ELF-1 (cell line): Measurements from ENCODE around the gene SLC66A2.
"Not testable (repeated sequence)": the region's sequence is repeated elsewhere in the genome, so short reads cannot be mapped to it uniquely, and the experiment has no call there.

Source experiments
- DNase-seq: peaks from one replicate; pipeline ENCODE4 v3.0.0-alpha.2; 2016; ENCODE audit warnings: low read depth, low spot score

SLC66A2 gene

DNA sequence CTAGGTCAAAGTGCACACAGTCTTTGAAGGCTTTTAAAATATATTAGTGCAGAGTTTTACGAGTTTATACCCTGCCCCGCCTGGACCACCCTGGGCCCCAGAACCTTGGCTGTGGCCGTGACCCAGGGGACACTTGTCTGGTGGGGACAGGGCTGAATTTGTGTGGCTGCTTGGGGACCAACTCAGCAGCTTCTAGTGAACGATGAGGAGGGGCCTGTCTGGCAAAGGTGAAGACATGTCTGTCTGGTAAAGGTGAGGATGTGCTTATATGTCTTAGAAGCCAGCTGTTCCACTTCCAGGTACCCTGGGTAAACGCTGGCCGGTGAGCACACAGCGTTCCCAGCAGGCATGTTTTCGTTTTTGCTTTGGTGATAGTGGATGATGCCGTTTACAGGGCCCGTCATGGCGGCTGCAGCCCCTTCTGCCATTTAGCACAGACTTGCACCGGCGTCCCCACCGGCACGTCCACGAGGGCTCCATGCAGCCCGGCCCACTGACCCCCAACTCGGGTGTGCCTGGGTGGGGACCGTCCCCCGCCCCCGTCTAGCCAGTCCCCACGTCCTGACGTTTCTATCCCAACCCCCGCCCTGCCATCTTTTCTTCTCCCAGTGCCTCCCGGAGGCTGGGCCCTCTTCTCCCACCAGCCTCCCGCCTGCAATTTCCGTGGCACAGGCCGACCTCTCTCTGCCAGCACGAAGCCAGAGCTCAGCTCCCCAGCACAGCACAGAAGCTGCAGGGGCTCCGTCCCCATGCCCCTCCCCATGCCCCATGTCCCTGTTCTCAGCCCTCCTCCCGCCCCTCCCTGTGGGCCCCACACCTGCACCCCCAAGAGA lies 67.8 kb downstream of the SLC66A2 start:
- no peak for DNase-seq

DNA sequence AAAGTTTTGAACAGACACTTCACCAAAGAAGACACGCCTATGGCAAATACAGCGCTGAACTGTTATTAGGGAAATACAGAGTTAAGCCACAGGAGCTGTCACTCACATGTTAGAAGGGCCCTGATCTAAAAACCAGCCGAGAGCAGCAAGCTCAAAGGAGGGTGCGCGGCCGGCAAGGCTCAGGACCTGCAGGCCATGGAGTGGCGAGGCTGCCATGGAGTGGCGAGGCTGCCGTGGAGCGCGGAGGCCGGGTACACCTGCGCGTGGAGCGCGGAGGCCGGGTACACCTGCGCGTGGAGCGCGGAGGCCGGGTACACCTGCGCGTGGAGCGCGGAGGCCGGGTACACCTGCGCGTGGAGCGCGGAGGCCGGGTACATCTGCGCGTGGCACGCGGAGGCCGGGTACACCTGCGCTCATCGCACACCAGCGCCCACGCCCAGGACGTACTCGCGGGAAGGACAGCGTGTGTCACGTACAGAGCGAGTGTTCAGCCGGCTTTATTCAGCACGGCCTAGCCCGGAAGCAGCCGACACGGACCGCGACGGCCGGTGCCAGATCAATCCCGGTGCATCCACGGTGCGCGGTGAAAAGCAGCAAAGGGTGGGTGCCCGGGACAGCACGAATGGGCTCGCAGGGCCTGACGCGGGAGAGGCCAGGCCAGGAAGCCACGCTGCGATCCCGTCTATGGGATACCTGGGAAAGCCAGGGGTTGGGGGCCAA lies 68.8 kb downstream of the SLC66A2 start:
- DNase-seq: no peak

DNA sequence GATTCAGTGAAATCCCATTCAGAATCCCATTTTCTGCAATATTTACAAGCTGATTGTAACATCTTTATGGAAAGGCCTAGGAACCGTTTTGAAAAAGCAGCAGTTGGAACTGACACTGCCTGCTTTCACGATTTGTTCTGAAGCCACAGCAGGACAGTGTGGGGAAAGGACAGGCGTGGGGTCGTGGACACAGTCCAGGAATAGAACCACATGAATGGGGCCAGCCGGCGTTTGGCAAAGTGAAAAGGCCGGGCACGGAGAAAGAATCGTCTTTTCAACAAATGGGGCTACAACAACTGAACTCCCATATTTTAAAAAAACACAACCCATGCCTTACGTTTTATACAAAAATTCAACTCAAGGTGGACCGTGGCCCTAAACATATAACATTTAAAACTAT lies 69.8 kb downstream of the SLC66A2 start:
- no peak for DNase-seq

DNA sequence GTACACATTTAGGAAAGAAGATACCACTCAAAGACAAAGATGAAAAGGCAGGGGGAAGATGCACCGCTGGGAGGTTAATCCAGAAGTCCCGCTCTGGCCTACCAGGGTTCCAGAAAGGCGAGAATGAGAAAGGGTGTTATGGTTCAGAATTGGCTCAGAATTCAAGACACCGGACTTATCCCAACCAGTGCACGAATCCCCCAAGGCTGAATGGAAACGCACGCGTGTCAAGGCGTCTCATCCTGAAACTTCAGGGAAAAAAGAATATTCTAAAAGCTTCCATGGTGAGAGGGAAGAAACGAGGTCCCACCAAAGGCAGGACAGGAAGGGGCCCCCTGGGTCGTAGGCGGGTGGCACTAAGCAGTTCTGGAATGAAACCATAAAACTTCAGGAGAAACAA lies 71.9 kb downstream of the SLC66A2 start:
- DNase-seq: no peak

DNA sequence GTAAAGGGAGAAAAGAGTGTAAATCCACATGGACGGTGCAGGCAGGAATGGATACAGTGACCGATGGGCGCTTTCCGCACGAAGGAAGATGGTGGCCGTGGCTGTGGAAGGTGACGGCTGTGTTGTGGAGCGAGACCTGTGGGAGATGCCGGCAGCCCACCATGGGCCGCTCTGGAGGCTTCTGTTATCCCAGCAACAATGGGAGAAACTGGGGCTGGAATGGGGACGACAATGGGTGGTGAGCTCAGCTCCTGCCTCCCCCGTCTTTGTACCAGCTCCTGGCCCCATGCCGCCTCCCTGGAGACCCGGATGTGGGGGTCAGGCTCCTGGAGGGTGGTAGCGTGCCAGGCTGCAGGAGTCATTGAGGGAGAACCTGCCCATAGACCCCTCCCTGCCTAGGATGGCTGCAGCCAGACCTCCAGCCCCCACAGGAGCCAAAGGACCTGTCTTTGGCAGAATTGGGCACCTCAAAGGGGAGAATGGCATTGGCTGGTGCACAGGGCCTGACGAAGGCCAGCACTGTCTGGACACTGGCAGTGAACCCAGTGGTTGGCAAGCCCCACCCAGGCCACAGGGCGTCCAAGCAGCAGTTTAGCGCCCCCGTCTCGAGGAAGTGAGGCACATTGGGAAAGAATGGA lies 72.6 kb downstream of the SLC66A2 start:
- no peak for DNase-seq

DNA sequence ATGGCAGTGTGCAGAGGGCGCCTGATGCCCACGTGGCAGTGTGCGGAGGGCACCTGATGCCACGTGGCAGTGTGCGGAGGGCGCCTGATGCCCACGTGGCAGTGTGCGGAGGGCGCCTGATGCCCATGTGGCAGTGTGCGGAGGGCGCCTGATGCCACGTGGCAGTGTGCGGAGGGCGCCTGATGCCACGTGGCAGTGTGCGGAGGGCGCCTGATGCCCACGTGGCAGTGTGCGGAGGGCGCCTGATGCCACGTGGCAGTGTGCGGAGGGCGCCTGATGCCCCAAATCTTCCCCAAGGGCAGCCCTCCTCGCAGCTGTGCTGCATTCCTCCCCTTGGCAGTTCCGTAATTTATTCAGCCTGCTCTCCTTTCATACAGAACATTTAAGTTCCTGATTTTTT lies 73.2 kb downstream of the SLC66A2 start:
- DNase-seq: not testable (repeated sequence)

DNA sequence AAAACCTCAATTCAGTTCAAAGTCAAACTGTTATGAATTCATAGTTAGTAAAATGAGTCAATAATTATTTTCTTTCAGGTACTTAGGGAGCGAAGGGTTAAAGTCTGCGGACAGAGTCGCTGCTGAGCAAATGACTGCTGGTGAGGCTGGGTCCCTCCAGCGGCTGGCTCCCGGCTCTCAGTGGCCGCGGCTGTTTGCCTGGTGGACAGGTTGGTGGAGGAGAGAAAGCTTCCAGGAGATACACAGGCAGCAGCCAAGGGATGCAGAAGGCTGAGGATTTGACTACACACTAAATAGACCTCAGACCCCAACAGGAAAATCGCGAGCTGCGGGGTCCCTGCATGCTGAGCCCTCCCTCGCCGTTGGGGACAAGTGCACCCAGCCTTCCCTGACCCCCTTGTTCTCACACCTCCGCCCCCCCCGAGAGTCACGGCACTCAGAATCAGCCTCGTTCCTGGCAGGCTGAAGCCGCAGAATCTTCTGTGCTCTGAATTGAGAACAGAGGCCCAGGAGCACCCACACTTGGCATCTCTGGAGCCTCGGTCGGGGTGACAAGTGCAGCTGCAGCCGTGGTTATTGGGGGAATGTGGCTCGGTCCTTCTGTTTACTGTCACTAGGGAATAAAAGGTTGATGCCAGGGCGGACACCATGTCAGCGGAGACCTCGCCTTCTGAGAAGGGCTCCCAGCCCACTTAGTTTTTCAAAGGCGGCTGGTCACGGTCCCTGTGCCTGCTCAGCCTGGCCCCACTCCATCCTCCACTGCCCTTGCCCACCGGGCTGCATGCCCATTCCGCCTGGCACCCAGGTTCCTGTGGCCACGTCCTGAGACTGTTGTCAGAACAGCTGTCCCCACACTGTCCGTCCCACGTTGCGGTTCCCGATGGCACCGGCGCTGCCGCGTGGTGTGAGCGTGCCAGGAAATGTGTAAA lies 74.0 kb downstream of the SLC66A2 start:
- peak; percentile 50 for DNase-seq

DNA sequence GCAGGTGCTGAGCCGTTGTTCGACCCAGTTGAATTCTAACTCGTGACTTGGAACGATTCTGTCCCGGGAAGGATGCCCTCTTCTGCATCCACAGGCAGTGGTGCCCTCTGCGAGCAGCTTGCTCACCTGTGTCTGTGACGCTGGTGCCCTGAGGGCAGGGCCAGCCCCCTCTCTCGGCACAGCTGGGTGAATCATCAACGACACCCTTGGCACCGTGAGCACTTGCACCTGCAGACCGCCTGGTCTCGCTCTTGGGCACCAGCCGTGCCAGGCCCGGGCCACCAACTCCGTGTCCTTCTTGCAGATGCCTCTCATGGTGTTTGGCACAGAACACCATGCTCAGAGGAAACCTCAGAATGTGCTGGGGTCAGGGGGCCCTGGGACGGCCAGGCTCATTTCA lies 75.0 kb downstream of the SLC66A2 start:
- DNase-seq: no peak

DNA sequence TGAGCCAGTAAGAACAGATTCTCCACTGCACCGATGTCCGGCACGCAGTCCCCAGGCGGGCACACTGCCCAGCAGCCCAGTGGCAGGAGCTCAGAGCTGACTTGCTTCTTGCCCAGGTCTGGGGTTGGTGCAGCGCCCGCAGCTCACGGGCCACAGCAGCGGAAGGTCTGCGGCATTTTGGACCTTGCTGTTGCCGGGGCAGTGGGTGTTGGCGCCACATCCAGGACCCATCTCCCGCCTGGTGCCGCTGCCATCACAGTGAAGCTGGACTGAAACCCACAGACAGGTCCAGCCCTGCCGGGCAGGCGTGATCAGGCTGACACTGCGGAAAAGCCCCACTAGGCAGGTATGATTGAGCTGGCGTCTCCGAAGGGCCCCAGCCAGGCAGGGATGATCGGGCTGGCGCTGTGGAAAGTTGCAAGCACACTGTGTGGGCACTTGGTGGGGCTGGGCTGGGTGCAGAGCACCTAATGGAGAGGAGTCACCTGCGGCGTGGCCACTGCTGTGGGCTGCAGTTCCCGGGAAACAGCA lies 75.5 kb downstream of the SLC66A2 start:
- no peak for DNase-seq

DNA sequence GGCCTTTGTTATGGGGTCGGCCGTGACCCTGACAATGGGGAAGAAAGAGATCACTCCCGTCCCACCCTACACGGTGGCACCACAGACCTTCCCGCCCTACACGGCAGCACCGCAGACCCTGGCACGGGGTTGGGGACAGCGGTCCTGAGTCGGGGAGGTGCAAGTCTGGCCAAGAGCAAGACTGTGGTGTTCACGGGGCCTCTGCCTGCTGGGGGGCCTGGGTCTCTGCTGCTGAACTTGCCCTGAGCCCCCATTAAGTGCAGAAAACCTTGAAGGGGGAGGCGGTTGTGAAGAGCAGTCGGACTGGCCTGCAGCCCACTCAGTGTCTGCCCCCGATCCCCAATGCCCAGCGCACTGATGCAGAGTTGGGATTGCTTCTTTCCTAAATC lies 75.9 kb downstream of the SLC66A2 start:
- DNase-seq: no peak

DNA sequence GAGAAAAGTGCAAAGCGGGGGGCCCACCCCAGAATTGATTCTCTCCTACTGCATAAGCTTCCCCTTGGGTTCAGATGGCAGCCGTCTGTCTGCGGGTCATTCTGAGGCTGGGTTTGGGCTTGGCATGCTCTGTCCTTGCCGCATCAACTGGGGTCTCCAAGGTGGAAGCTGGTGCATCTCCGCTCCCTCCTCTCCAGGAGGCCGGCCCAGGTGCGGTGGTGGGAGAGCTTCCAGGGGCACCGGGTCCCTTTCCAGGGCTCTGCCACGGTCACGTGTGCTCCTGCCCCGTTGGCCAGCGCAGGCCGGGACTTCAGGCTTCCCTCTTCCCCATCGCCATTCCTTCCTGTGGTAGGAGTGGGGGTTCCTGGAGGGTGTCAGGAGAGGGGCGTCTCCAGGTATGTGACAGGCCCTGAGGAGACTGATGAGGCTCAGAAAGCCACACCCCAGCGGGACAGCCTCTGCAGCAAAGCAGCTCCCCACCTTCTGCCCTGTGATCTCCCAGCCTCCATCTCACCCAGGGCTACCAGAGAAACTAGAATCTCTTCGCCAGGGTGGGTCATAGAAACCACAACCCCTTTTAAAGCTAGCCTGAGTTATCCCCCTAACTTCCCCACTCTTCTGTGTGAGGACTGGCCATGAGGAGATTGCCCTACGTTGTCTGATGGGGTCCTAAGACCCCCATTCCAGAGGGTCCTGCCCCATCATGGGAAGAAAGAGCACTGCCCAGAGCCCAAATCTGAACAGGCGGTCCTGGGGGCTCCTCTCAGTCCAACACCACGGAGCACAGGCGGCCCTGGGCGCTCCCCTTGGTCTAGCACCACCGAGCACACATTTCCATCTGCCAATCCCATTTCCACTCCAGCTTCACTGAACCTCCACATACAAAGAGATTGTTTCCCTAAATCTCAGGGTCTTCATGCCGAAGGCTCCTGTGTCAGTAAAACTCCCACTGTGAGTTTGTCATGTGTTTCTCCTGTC lies 76.6 kb downstream of the SLC66A2 start:
- no peak for DNase-seq

DNA sequence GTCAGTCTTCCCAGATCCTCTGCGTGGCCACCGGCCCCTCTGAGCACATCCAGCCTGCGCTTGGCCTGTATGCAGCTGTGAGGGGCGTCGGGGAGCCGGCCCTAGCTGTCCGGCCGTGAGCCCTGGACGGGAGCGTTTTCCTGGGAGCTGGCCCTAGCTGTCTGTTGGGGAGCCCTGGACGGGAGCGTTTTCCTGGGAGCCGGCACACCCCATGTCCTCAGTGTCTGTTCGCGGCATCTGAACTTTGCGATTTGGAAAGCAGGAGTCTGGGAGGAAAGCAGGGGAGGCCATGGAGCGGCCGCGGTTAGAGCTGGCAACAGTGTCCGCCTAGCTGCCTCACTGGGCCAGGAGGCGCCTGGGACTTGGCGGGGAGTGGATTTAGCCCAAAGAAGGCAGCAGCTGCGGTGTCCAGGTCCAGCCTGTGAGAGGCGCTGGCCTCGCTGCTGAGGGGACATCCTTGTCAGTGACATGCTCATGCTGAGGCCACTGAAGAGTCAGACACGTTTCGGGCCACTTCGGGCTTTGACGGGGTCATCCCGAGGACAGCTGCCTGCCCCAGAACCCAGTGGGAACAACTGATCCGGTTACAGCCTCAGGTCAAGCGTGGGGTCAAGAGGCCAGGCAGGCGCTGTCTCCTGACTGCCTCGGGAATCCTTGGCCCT lies 77.9 kb downstream of the SLC66A2 start:
- DNase-seq: peak; percentile 56

DNA sequence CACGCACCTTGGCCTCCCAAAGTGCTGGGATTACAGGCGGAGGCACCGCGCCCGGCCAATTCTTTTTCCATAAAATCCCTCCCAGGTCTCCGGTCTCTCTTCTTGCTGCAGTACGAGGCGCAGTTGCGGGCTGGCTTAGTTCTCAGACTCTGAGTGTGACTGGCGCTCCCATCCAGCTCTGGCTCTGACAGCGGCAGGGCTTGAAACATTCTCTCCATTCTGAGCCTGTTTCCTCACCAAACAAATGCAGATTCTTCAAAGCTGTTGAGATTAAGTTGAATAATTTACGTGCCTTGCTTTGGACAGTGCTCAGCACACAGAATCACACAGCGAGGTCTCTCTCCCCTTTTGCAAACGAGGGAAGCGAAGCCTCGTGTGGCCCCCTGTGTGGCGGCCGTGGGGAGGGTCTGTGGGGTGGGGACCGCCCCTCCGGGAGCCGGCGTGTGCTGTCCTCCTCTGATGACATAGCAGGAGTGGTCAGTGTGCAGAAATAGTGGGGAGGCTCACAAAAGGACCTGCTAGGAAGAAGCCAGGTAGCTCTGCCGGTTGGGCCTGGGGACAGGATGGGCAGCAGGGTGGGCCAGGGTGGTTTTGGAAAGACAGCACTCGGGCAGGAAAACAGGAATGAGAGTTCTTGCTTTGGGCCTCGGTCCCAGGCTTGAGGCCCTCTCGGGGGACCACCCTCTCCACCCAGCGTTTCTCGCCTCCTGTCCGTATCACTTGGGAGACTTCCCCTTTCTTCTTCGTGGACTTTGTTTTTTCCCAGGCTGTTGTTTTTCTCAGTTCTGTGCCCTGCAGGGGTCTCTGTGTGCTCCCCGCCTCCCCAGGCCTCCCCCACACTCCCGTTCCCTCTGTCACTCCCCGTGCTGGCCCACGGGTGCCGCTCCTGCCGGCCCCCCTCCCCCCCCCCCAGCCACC lies 78.7 kb downstream of the SLC66A2 start:
- peak; percentile 47 for DNase-seq

DNA sequence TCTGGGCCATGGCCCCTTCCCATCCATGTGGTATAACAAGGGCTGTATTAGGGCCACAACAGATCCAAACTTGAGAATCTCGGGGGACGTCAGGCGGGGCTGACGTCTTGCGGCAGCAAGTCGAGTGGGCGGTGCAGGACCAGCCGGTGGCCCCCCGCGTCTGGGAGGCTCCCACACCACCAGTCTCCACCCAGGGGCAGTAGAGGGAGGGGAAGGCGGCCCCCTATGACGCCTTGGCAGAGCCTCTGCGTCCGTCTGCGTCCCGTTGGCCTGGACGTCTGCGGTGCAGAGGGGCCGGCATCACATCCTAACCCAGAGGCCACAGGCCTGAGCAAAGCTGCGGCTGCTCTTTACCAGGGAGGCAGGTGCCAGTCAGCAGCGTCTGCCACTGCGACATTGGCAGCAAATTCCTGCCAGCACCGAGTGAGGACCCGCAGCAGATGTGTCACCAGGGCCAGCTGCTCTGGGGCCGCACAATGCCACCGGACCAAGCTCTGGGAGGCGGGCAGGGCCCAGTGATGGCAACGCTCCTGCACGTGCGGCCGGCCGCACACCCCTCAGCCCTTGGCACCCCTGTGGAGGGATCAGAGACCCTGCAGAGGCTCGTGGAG lies 79.9 kb downstream of the SLC66A2 start:
- no peak for DNase-seq

DNA sequence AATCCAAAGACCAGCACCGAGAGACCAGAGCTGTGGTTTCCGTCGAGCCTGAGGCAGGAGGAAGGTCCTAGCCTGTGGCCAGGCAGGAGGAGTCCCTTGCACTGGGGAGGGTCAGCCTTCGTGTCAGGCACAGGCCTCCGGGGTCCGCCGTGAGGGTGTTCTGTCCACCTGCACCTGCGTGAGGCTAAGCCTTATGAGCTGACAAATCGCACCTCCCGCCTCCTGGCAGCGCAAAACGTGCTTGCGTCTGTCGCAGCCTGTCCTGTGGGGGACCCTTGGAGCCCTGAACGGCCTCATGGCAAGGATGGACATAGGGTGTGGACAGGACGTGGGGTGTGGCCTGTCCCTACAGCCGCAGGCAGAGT lies 80.4 kb downstream of the SLC66A2 start:
- DNase-seq: no peak

DNA sequence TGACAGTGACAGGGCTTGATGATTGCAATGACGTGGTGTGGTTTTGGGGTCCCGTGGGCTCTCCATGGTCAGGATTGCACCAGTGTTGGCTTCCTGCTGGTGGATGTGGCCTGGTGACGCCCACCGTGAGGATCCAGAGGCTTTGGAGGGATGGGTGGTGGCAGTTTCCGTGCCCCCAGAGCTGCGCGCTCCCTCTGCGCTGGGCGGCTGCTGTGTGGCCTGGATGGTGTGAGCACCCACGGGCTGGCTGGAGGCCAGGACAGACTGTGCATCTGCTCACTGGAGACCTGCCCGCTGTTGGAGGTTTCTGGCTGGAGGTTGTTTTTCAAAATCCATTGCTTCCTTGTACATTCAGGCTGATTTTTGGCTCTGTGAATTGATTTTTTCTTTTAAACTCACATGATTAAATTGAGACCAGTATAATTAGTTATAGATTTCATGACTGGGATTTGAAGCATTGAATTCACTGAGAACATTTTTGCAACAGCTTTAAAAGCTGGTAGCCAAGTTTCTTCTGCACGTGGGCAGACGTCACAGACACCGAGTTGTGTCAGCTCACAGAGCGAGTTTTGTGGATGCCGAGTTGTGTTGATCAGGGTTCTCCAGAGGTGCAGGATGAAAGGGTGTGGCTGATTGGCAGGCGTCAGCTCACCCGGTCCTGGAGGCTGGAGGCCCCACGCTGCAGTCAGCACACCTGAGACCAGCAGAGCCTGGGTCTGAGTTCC lies 81.0 kb downstream of the SLC66A2 start:
- no peak for DNase-seq

DNA sequence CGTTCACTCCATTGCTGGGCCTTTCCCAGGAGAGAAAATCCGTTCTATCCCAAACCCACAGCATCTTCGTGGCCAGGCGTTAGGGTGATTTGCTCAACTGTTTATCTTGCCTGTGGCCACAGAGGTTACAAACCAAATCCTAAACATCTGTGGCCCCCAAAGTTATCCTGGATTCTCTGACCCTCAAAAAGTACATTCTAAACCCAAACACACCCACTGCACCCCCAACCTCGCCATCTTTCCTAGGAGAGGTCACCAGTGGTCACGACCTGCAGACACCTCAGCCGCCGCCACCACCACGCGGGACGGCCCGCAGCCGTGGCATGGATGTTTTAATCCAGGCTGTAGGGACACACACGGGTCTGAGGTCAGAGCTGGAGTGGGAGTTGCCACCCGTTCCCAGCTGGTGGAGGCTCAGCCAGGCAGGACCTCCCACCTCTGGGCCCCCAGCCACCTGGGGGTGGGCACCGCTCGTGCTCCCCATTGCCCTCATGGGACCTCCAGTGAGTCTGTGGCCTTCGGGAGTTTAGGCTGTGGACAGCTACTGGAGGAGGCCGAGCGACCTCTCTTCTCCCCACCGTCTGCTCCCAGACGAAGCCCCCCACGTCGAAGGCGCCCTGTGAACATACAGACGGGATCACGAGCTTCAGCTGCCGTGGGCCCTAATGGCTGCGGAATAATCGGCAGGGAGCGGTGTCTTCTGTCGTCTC lies 81.7 kb downstream of the SLC66A2 start:
- no peak for DNase-seq
